GM19023 (cell line): ENCODE data around the gene OVOL3.

Source experiments
- ATAC-seq: cut with Tn5 transposase; IDR thresholded peaks from one replicate; pipeline ENCODE4 v1.9.1; 2021; ENCODE audit warnings: mild to moderate bottlenecking, moderate library complexity; ENCODE audit not compliant: unreplicated experiment

Gene OVOL3

DNA sequence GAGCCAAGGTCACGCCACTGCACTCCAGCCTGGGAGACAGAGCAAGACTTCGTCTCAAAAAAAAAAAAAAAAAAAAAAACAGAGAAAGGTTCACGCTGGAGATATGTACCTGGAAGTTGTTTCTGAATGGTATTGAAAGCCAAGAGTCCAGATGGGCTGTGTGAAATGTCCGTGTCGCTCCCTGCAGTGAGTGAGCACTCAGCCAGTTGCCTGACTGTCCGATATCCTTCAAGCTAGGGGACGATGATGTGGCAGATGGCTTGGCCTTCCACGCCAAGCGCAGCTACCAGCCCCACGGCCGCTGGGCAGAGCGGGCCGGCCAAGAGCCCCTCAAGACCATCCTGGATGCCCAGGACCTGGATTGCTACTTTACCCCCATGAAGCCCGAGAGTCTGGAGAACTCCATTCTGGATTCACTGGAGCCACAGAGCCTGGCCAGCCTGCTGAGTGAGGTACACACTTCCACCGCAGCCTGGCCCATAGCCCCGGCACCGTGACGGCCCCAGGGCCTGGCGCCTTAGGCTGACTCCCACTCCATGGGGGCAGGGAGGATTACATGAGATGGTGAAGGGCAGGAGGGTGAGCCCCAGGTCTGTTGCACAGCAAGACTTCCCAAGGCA is 11.7 kb upstream of the OVOL3 start:
- ATAC-seq, result no peak

DNA sequence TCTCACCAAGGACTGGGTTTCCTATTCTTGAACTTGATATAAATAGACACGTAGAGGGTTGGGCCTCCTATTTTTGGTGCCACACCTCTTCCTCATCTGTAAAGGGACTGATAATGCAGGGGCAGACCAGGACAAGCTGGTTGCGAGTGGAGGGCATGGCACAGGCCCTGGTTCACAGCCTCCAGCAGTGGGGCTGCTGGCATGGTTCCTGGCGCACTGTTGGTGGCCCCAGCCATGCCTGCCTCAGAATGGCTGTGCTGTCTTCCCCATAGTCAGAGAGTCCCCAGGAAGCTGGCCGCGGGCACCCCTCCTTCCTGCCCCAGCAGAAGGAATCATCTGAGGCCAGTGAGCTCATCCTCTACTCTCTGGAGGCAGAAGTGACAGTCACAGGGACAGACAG is 10.5 kb upstream of the OVOL3 start:
- no peak for ATAC-seq

DNA sequence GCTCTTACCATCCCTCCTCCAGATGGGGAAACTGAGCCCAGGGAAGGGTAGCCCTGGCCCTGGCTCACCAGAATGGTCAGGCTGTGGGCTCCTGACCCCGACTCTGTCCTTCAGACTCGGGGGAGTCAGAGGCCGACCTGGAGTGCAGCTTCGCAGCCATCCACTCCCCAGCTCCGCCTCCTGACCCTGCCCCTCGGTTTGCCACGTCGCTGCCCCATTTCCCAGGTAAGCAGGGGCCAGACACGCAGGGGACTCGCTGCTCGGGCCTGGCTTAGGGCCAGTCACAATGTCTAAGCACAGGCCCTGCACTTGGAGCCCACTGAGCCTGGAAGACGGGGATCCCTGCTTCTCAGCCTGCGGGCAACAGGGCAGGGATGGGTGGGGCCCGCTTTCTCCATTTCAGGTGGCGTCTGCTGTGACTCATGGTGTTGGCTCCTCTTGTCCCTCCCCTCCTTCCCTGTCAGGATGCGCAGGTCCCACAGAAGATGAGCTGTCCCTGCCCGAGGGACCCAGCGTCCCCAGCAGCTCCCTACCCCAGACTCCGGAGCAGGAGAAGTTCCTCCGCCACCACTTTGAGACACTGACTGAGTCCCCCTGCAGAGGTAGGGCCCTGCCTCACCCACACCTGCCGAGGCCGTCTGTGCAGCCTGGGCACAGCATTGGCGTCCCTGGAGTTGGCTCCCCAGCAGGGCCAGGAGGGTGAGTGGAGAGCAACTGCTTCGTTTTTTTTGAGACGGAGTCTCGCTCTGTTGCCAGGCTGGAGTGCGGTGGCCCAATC is 9.2 kb upstream of the OVOL3 start:
- no peak for ATAC-seq

DNA sequence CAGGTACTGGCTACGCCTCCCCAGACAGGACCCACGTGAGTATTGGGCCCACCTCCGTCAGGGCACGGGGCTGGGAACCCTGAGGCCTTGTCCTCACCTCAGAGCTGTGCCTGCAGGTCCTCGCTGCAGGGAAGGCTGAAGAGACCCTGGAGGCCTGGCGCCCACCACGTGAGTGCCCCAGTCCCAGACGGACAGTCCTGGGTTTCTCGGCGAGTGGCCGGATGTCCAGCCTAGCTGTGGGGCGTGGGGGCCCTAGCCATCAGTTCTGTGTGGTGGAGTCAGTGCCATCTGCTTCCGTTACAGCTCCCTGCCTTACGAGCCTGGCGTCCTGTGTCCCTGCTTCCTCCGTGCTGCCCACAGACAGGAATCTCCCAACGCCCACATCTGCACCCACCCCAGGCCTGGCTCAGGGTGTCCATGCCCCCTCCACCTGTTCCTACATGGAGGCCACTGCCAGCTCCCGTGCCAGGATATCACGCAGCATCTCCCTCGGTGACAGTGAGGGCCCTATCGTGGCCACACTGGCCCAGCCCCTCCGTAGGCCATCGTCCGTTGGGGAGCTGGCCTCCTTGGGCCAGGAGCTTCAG is 7.8 kb upstream of the OVOL3 start:
- ATAC-seq, result no peak

DNA sequence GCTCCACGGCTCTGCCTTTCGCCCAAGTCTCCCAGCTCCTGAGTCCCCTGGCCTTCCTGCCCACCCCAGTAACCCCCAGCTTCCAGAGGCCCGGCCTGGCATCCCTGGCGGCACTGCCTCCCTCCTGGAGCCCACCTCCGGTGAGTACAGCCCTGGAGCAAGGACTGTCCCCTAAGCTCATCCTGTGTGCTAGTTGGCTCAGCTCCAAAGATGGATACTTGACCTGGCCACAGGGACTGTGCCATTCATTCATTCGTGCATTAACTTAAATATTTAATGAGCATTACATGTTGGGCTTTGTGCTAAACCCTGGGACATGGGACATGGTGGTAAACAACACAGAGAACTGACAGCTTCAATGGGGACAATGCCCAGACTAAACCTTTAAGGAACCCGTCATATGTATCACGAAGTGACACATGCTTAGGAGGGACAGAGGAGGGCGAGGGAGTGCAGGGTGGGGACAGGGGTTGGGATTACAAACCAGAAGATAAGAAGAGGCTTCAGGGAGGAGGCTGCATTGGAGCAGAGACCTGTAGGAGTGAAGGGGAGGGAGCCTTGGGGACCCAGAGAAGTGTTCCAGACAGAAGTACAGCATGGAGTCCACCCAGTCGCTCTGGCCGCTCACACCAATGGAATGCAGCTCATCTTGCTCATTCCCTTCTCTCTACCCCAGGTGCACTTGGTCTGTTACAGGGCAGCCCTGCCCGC is 6.9 kb upstream of the OVOL3 start:
- ATAC-seq, result no peak

DNA sequence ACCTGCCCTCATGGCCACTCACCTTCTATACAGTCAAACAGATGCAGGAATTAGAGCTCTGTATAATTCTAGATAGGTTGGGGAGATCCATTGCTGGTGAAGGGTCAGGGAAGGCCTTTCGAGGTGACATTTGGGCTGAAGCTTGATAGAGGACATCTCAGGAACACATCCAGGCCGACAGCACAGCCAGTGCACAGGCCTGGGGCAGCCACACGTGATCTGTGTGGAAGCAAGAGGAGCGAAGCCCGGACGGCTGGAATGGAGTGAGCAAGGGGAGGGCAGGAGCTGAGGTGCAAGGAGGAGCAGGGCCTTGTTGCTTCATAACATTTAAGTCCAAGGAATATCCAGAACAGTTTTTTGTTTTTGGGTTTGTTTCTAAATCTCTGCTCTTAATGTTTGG is 4.5 kb upstream of the OVOL3 start:
- no peak for ATAC-seq

DNA sequence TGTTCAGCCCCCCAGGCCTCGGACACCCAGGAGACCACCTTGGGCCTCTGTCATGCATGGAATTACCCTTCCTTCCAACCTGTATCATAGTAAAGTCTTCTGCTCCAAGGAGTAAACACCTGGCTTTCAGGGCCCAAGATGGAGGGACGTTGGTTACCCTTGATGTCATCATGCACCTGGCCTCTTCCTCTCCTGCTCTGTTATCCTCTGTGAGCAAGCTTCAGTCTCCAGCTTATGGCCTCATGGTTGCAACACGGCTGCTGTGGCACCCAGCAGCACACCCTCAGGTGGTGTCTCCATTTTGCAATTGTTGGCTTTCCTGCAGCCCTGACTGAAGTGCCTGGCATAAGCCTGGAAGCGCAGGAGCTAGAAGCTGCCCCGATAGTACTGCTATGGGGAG is 4.0 kb upstream of the OVOL3 start:
- no peak for ATAC-seq

DNA sequence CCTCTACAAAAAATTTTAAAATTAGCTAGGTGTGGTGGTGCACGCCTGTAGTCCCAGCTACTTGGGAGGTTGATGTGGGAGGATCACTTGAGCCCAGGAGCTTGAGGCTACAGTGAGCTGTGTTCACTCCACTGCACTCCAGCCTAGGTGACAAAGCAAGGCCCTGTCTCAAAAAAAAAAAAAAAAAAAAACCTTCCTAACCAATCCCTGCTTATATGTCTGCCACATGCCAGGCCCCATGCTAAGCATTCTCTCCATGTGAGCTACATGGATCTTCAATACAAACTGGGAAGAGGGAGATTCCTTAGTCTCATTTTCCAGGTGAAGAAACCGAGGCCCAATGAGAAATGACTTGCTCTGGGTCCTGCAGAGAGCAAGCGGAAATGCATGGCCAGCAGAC is 2.3 kb upstream of the OVOL3 start:
- no peak for ATAC-seq

DNA sequence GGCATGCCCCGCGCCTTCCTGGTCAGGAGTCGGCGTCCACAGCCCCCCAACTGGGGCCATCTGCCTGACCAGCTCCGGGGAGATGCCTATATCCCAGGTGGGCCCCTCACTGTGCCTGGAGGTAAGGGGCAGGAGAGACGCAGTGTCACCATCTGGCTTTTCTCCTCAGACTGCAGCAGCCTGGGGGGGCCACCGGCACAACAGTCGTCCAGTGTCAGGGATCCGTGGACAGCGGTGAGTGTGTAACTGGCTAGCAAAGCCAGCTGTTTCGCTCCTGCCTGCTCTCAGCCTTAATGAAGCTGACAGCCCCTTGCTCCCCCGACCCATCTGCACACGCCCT is 227 bp downstream of the OVOL3 start:
- ATAC-seq, result no peak

DNA sequence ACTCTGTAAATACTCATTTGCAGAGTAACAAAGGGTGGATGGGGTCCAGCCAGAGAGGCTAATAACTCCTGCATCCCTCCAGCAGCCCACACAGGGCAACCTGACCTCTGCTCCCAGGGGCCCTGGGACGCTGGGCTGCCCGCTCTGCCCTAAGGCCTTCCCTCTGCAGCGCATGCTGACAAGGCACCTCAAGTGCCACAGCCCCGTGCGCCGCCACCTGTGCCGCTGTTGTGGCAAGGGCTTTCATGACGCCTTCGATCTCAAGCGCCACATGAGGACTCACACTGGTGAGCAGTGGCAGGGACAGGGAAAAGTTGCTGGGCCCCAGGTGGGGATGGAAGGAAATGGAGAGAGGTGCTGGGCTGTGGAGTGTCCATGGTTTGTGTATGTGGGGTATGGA is 1.7 kb downstream of the OVOL3 start:
- no peak for ATAC-seq

DNA sequence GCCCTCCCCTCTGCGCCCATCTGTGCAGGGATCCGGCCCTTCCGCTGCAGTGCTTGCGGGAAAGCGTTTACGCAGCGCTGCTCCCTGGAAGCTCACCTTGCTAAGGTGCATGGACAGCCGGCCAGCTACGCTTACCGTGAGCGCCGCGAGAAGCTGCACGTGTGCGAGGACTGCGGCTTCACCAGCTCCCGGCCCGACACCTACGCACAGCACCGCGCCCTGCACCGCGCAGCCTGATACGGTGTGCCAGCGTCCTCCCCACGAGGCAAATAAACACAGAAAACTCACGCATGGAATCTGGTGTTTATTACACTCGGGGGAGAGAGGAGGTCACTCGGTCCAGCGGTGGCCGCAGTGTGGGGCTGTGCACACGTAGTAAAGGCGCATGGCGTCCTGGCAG is 2.5 kb downstream of the OVOL3 start:
- no peak for ATAC-seq

DNA sequence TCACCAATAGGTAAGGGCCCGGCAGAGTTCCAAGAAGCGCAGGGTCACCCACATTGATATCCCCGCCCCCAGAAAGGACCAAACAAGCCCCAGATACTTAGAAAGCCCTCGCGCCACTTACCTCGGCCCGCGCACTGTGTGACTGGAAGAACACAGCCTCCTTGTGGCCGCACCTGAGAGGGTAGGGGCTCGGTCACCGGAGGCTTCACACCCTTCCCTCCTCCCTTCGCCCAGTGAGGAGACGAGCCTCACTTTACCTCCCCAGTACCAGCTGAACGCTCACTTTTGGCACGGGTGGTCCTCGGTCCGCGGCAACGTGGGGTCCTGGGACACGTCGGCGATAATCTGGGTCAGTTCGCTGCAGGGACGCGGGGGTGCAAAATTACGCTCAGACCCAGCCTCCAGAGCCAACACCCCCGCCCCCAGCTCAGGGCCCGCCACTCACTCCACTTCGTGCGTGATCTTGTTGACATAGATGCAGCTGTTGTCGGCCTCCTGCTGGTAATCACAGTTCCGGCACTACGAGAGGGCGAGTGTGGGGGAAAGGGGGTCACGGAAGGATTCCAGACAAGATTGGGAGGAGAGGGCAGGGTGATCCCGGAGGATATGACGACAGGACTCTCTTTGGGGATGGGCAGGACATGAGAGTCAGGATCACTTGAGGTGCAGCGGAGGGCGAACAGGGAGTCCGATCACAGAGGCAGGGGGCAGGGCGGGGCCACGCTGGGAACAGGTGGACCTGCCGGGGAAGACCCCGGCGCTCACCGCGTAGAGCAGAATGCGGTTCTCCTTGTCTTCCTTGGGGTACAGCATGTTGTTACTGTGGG is 3.2 kb downstream of the OVOL3 start:
- ATAC-seq, result no peak

DNA sequence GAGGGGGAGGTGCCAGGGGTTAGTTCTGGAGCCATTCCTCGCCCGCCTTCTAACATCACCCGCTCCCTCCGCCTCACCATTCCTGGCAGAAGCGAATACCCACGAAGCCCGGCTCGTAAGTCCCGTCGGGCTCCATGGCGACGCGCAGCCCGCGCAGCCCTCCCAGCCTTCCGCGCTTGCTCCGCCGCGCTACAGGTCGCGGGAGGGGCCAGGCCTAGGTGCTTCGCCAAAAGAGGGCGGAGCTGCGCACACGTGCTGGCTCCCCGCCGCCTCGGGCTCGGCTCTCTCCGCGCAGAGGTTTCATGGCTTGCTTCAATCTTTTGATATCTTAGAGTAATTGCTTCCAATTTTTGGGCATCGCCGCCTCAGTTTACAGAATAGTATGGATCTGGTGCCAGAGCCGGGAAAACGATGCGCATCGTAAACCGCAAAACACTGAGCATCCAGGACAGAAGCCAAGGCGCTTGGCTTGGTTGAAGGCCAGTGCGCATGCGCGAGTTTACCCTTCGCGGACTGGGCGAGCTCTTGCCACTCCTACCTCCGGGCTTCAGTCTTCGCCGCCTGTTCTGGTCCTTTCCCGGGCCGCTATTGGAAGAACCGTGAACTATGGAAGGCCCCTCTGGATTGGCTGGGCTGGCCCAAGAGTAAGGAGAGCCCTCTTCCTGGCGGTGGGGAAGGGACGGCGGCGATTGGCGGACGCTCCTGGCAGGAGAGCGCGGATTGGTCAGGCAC is 3.9 kb downstream of the OVOL3 start, which contains the start of gene POLR2I:
Gene POLR2I (minus strand): TSS at position 155 of the 732 bp plus-strand sequence. CDS start 19 bp downstream, at position 136.
- ATAC-seq, result peak; percentile 84

DNA sequence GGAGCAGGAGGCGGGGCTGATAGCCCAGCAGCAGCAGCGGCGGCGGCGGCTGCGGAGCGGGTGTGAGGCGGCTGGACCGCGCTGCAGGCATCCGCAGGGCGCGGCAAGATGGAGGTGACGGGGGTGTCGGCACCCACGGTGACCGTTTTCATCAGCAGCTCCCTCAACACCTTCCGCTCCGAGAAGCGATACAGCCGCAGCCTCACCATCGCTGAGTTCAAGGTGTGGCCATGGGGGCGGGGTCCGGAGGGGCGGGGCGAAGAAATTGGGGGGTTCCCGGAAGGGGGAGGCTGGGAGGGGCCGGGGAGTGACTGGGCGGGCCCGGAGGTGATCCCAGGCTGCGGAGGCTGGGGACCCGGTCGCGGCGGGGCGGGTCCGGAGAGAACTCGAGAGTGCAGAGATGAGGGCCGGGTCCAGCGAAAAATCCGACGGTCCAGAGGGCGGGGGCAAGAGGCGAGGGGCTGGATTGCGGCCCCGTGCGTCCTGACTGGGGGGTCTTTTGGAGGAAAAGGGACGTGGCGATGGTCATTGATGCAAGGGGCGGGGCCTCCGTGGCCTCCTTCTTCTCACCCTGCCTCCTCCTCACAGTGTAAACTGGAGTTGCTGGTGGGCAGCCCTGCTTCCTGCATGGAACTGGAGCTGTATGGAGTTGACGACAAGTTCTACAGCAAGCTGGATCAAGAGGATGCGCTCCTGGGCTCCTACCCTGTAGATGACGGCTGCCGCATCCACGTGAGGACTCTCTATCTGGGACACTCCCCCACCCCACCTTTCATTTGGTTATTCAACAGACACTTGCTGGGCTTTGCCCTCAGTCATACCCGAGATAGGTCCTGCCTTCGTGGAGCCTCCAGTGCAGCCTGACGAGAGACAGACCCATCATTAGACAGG is 4.8 kb downstream of the OVOL3 start, which contains the start of gene TBCB:
Gene TBCB (plus strand): TSS at position 16 of the 891 bp plus-strand sequence. CDS start 93 bp downstream, at position 109.
- ATAC-seq, result peak; percentile 36

DNA sequence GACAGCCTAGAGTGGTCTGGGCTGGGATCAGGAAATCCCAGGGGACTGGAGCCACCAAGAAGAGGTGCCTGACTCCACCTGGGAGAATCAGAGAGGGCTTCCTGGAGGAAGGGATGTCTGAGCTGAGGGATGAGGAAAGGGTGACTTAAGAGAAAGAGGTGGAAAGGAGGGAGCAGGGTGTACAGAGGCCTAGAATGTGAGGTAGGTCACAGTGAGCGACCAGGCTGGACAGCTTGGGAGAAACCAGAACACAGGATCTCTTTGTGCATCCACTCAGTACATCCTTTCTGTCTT is 5.3 kb downstream of the OVOL3 start:
- ATAC-seq, result no peak

DNA sequence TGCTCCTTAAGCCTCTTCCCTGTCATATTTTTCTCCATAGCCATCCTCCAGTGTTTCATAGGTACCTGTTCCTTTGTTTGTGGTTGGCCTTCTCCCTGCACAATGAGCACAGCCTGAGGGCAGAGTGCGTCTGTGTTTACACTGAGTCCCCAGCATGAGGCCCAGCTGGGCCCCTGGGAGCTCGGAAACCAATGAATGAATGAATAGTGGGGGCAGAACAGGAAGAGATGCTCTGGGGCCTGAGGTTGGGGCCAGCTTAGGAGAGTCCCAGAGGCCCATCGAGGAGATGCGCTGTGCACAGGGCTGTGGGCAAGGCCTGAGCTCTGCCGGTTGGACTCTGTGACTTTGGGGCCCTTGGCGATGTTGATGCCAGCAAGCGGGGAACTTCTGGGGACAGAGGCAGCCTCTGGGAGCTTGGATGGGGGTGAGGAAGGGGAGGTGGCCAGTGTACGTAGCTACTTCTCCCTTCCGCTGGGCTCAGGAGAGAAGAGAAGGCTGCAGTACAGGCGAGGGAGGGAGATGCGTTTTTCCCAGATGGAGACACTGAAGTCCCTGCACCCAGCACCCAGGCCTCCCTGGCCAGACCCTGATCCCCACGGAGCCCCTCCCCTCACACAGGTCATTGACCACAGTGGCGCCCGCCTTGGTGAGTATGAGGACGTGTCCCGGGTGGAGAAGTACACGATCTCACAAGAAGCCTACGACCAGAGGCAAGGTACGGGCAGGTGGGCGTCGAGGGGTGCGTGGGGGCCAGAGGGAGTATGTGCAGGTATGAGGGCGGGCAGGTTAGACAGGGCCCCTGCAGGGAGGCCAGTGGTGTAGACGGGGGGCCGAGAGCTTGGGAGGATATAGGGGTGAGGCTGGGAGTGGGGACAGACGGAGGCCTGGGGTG is 9.4 kb downstream of the OVOL3 start:
- no peak for ATAC-seq

DNA sequence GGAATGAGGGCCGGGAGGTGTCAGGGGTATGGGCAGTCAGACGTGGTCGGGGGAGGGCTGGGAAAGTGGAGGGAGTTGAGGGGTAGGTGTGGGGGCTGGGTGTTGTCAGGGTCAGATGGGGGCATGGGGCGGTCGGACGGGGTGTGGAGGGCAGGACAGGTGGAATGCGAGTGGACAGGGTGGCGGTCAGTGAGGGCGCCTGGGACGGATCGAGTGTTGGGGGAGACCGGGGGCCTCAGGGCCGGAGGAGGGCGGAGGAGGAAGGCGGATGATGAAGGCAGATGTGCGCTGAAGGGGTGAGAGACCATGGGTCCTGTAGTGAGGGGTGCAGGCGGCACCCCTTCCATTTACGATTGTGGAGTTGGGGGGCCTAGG is 10.0 kb downstream of the OVOL3 start:
- ATAC-seq, result no peak

DNA sequence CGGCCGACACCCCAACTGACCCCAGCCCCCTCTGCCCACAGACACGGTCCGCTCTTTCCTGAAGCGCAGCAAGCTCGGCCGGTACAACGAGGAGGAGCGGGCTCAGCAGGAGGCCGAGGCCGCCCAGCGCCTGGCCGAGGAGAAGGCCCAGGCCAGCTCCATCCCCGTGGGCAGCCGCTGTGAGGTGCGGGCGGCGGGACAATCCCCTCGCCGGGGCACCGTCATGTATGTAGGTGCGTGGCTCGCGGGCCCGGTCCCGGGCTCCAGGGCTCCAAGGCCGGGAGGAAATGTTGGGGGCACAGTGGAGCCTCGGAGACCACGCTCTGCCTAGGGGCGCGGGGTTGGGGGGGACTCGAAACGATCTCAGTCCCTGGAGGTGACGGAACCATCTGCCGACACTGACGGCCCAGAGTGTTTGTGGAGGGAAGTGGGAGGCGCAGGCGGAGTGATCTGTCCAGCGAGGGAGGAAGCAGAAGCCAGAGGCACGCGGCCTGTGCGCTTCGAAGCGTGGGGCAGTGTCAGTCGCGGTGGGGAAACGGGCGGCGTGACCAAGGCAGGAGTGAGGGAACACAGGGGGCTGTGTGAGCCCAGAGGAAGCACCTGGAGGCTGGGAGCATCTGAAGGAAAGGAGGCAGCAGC is 10.7 kb downstream of the OVOL3 start:
- no peak for ATAC-seq
